ENCODE data around the gene SLC34A1. TPM values are rescaled to one million over a fixed set of nuclear protein-coding genes. Genes with fewer than 3 reads are reported as not detected.
A peak's percentile ranks its signal among the peaks of the same experiment; 100 is the strongest.

The SLC34A1 gene
- total and polyA plus RNA-seq, 8 donors: not detected

DNA sequence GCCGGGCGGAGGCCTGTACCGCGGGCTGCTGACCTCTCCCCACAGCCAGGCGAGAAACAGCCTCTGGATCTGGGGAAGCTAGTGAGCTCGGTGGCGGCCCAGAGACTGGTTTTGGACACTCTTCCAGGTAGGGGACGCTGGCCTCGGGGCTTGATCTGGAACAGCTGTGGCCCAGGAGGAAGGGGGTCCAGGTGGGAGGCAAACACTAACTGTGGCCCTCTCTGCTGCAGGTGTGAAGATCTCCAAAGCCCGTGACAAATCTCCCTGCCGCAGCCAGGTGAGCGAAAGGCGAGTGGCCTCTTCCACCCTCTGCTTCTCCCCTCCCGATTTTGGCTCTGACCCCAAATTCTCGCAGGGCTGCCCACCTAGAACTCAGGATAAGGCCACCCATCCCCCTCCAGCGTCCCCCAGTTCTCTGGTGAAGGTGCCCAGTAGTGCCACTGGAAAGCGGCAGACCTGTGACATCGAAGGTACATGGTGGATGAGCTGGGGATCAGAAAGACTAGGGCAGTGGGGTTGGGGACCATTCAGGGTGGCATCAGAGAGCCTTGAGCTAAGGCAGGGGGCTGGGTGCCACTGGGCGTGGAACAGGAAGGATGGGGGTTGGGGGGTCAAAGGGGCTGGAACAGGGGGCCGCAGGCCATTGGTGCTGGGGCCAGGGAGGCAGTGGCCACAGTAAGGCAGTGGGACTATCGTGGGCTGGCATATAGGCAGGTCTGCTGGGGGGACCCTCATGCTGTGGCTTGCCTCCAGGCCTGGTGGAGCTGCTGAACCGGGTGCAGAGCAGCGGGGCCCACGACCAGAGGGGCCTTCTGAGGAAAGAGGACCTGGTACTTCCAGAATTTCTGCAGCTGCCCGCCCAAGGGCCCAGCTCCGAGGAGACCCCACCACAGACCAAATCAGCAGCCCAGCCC, 12.9 kb upstream of the SLC34A1 start:
- 38% methylated on average over 19 to 26 of the region's 26 CpGs for WGBS, 2 donors
- DNase-seq: peak in 4 of 6 donors; percentile 47 to 65 (median 54)
- Histone ChIP-seq H3K9me3 (no peaks in the 10 kb centered on the region), H3K4me1 (peaks cover 14 to 27% (median 20%) of the 10 kb centered on the region in 3 donors), H3K27ac (peak overlapping the region in 2 of 4 donors; percentile 33 to 84), H3K36me3 (no peaks in the 10 kb centered on the region), H3K4me3 (peak overlapping the region in 3 of 4 donors; percentile 26 to 52 (median 47)), H3K27me3 (no peaks in the 10 kb centered on the region)
- intact Hi-C loops (cut with DNase I): no loop called here
- ATAC-seq: no peak
- no peak for FAIRE-seq
- TF ChIP-seq, protein P1, sequence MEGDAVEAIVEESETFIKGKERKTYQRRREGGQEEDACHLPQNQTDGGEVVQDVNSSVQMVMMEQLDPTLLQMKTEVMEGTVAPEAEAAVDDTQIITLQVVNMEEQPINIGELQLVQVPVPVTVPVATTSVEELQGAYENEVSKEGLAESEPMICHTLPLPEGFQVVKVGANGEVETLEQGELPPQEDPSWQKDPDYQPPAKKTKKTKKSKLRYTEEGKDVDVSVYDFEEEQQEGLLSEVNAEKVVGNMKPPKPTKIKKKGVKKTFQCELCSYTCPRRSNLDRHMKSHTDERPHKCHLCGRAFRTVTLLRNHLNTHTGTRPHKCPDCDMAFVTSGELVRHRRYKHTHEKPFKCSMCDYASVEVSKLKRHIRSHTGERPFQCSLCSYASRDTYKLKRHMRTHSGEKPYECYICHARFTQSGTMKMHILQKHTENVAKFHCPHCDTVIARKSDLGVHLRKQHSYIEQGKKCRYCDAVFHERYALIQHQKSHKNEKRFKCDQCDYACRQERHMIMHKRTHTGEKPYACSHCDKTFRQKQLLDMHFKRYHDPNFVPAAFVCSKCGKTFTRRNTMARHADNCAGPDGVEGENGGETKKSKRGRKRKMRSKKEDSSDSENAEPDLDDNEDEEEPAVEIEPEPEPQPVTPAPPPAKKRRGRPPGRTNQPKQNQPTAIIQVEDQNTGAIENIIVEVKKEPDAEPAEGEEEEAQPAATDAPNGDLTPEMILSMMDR (IDR thresholded peaks at IDR 0.05): no peak

DNA sequence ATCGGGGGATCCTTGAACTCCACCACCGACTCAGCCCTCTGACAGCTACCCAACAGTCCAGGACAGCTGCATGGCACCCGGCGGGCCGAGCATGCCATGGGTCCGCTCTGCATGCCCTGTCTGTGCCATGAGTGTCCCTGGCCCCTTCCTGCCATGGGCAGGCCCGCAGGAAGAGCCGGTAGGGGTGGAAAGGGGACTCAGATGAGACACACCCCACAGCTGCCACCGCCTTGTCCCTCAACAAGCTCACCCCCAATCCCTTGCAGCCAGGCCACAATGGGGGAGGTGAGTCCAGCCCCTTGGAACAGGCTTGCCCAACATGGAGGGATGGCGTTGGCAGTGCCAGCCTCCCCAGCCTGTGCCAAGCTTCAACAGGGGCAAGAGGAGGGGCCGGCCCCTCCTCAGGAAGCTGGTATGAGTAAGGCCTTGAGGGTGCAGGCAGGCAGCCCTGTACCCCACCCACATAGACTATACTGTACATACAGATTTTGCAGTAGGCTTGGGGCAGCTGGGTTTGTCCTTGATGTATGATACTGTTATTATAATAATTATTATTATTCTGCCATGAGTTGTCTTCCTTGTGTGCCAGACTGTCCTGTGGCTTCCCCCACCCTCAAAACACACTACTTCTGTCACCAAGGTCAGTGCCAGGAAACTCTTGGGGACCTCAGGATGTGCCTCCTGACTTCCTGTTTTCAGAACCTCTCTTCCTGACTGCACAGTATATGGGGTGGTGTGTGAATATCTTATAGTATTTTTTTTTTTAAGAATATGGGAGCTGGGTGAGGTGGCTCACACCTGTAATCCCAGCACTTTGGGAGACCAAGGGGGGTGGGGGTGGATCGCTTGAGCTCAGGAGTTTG, 12.0 kb upstream of the SLC34A1 start:
- no peaks in the 10 kb centered on the region for H3K36me3 ChIP-seq
- no peak overlapping the region for H3K4me3 ChIP-seq
- 82 to 84% methylated on average over 12 of the region's 12 CpGs for WGBS, 2 donors
- TF ChIP-seq, protein P1 (IDR thresholded peaks at IDR 0.05): no peak
- intact Hi-C loops (cut with DNase I): no loop called here
- H3K4me1 ChIP-seq: peaks cover 14 to 26% (median 17%) of the 10 kb centered on the region in 3 donors
- DNase-seq (no peak), FAIRE-seq (no peak), ATAC-seq (no peak)
- H3K9me3 ChIP-seq: no peaks in the 10 kb centered on the region
- no peaks in the 10 kb centered on the region for H3K27me3 ChIP-seq
- no peak overlapping the region for H3K27ac ChIP-seq

DNA sequence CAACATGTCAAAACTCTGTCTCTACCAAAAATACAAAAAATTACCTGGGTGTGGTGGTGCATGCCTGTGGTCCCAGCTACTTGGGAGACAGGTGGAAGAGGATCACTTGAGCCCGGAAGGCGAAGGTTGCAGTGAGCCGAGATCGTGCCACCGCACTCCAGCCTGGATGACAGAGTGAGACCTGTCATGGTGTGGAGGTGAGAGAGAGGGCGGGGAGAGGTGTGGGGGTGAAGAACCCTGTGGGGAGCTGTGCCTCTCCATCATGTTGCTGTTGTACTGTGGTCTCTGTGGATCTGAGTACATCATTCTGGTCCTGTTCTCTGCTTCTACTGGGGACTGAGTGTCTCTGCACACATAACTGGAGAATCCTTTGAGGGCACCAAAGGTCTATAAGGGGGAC, 11.3 kb upstream of the SLC34A1 start:
- 89 to 100% methylated on average over 6 of the region's 6 CpGs for WGBS, 2 donors

DNA sequence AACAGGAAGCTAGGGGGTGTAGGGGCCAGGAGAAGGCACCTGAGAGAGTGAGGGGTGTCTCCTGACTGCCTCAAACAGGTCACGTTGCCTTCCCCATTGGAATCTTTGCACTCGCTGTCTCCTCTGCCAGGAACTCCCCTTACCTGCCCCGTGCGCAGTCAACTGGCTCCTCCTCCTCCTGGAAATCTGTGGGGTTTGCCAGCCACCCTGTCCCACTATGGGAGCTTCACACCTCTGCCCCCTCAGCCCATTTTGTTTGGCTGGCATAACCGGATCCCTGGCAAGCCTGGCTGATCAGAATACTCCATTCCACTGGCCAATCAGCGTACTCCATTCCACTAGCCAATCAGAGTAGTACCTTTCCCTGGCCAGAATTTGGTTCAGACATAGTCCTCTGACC, 10.4 kb upstream of the SLC34A1 start:
- Histone ChIP-seq H3K36me3 (no peaks in the 10 kb centered on the region), H3K27me3 (no peaks in the 10 kb centered on the region), H3K27ac (no peak overlapping the region), H3K4me3 (no peak overlapping the region), H3K4me1 (peaks cover 12 to 20% (median 14%) of the 10 kb centered on the region in 3 donors), H3K9me3 (no peaks in the 10 kb centered on the region)
- intact Hi-C loops (cut with DNase I): no loop called here
- FAIRE-seq: no peak
- TF ChIP-seq, protein P1 (IDR thresholded peaks at IDR 0.05): no peak
- ATAC-seq: no peak
- DNase-seq: no peak
- 64 to 77% methylated on average over 5 to 6 of the region's 6 CpGs for WGBS, 2 donors

More for the DNA sequence above, 11.3 kb upstream of the SLC34A1 start:
- FAIRE-seq (no peak), DNase-seq (no peak), ATAC-seq (no peak)
- Histone ChIP-seq H3K27me3 (no peaks in the 10 kb centered on the region), H3K4me1 (peaks cover 12 to 20% (median 14%) of the 10 kb centered on the region in 3 donors), H3K9me3 (no peaks in the 10 kb centered on the region), H3K36me3 (no peaks in the 10 kb centered on the region), H3K27ac (no peak overlapping the region), H3K4me3 (no peak overlapping the region)
- TF ChIP-seq, protein P1 (IDR thresholded peaks at IDR 0.05): no peak
- intact Hi-C loops (cut with DNase I): no loop called here

All from pancreas (tissue), 10 donors.